HCT116 (cell line): ENCODE measurements around the gene PRCC. TPM values are rescaled to one million over a fixed set of nuclear protein-coding genes. Genes with fewer than 3 reads are reported as not detected.

Experiments used
- ATAC-seq: fragments of 200-7000 bp; cut with Tn5 transposase; 2 replicates; pipeline ENCODE4 v1.9.1; 2020; ENCODE audit warnings: mild to moderate bottlenecking, moderate library complexity
- BruUV-seq: library from RNA; stranded (reverse); fragments of 400-500 nt; replicated peaks from 2 replicates; lab custom pipeline; 2021; lab: Mats Ljungman, UMichigan
- CTCF ChIA-PET: fragments of 300-600 bp; sonication (Branson Sonifier 250); formaldehyde crosslinking; loops from one replicate; lab custom pipeline; 2021; ENCODE audit warnings: antibody characterized with exemption; lab: Charles Lee
- POLR2A ChIA-PET: fragments of 300-600, 350-600 bp; sonication (Branson Sonifier 250); formaldehyde crosslinking; loops from one replicate; lab custom pipeline; 2021; ENCODE audit warnings: antibody characterized with exemption; lab: Charles Lee
- RAD21 ChIA-PET, 2 experiments: fragments of 300-600 bp; sonication (Branson Sonifier 250); formaldehyde crosslinking; loops; one replicate each; lab custom pipeline; 2023; ENCODE audit warnings: low total read pairs in 2 of 2; ENCODE audit not compliant: uncharacterized antibody in 2 of 2, unreplicated experiment in 2 of 2, low non-redundant PET in 1 of 2; lab: Charles Lee
- DNase-seq: peaks from one replicate; pipeline ENCODE4 v3.0.0-alpha.2; 2010; ENCODE audit warnings: low read depth, low spot score
- H2AFZ ChIP-seq: fragments of 200-600 bp; shearing (Covaris generic), sonication (generic); 2 replicates; pipeline ENCODE4 v1.6.1; 2017; ENCODE audit warnings: low read depth, mixed run types, mixed read lengths, antibody characterized with exemption, low read length; ENCODE audit not compliant: poor library complexity, severe bottlenecking
- H3K27ac ChIP-seq: 2 replicates; pipeline ENCODE4 v1.5.1; 2012; ENCODE audit warnings: low read depth, low read length
- H3K27me3 ChIP-seq: fragments of 200-600 bp; sonication (generic); 2 replicates; pipeline ENCODE4 v1.6.1; 2016; ENCODE audit warnings: mixed run types, low read length, mixed read lengths; ENCODE audit not compliant: insufficient read depth
- H3K36me3 ChIP-seq, 2 experiments: fragments of 200-500 bp in 1 of 2; fragments of 200-600 bp in 1 of 2; sonication (Bioruptor generic) in 1 of 2; sonication (generic) in 1 of 2; 2 replicates each; pipeline versions ENCODE4 v1.5.1 to v1.6.1; 2014 to 2016; ENCODE audit warnings: low read length in 2 of 2, inconsistent platforms in 1 of 2, mixed read lengths in 1 of 2, mixed run types in 1 of 2; ENCODE audit not compliant: insufficient read depth in 2 of 2, control insufficient read depth in 1 of 2
- H3K4me1 ChIP-seq, 2 experiments: fragments of 200-600 bp in 1 of 2; sonication (generic) in 1 of 2; 2 replicates each; pipeline versions ENCODE4 v1.5.1 to v1.6.1; 2012 to 2017; ENCODE audit warnings: low read length in 2 of 2, inconsistent platforms in 1 of 2, mild to moderate bottlenecking in 1 of 2, mixed read lengths in 1 of 2, mixed run types in 1 of 2, moderate library complexity in 1 of 2; ENCODE audit not compliant: insufficient read depth in 2 of 2, control insufficient read depth in 1 of 2
- H3K4me2 ChIP-seq: fragments of 200-600 bp; sonication (generic); 2 replicates; pipeline ENCODE4 v1.6.1; 2017; ENCODE audit warnings: mixed run types, low read length, mixed read lengths
- H3K4me3 ChIP-seq, 2 experiments: fragments of 200-600 bp in 1 of 2; sonication (generic) in 1 of 2; replicated peaks in 1 of 2; 2 replicates each; pipeline ENCODE4 v1.5.1; 2011 to 2016; ENCODE audit warnings: low read length in 2 of 2, control low read depth in 1 of 2, low read depth in 1 of 2, mild to moderate bottlenecking in 1 of 2, mixed read lengths in 1 of 2, mixed run types in 1 of 2
- H3K79me2 ChIP-seq: fragments of 200-600 bp; sonication (generic); 2 replicates; pipeline ENCODE4 v1.6.1; 2017; ENCODE audit warnings: mild to moderate bottlenecking, mixed run types, low read length, moderate library complexity, mixed read lengths; ENCODE audit not compliant: insufficient read depth
- H3K9ac ChIP-seq: fragments of 200-600 bp; sonication (generic); 2 replicates; pipeline ENCODE4 v1.6.1; 2016; ENCODE audit warnings: low read length, mixed read lengths
- H3K9me2 ChIP-seq: fragments of 200-600 bp; sonication (generic), shearing (Covaris generic); 2 replicates; pipeline ENCODE4 v1.6.1; 2017; ENCODE audit warnings: mixed run types, mild to moderate bottlenecking, moderate library complexity; ENCODE audit not compliant: insufficient read depth
- H3K9me3 ChIP-seq, 2 experiments: fragments of 200-500 bp in 1 of 2; fragments of 200-600 bp in 1 of 2; sonication (Bioruptor generic) in 1 of 2; sonication (generic) in 1 of 2; 2 replicates each; pipeline ENCODE4 v1.6.1; 2014 to 2017; ENCODE audit warnings: low read length in 2 of 2, mixed read lengths in 2 of 2, inconsistent platforms in 1 of 2, low read depth in 1 of 2, mild to moderate bottlenecking in 1 of 2, mixed run types in 1 of 2, moderate library complexity in 1 of 2; ENCODE audit not compliant: control insufficient read depth in 1 of 2, insufficient read depth in 1 of 2
- H4K20me1 ChIP-seq: fragments of 200-600 bp; sonication (generic), shearing (Covaris generic); 2 replicates; pipeline ENCODE4 v1.6.1; 2017; ENCODE audit warnings: mixed run types, mild to moderate bottlenecking, moderate library complexity; ENCODE audit not compliant: insufficient read depth
- EGR1 ChIP-seq: IDR thresholded peaks from 2 replicates; pipeline ENCODE4 v1.6.1; 2012; ENCODE audit warnings: low read depth
- YY1 ChIP-seq: IDR thresholded peaks from 2 replicates; pipeline ENCODE4 v1.6.1; 2011; ENCODE audit warnings: low read length, low read depth, moderate library complexity, mild to moderate bottlenecking; ENCODE audit not compliant: insufficient replicate concordance; ENCODE audit errors: extremely low read depth
- intact Hi-C: fragments of 100-400 bp; cut with micrococcal nuclease; formaldehyde crosslinking; loops from 2 replicates; pipeline ENCODE4 v1.10.0; 2022
- total RNA-seq: library from RNA; stranded (reverse); gene quantifications from one replicate; pipeline ENCODE4 v1.2.1, GENCODE V29; 2021; ENCODE audit not compliant: unreplicated experiment
- TF ChIP-seq, protein P1 (sequence below): IDR thresholded peaks from 2 replicates; pipeline ENCODE4 v1.6.1; 2012; ENCODE audit warnings: low read depth

The PRCC gene
- total RNA-seq, 1 experiment from 2014 or later: 78.1 TPM

GRCh38 chr1:156828400-156829124 is 61.2 kb downstream of the PRCC start (continued):
- no peak for TF ChIP-seq YY1
- TF ChIP-seq, protein P1, sequence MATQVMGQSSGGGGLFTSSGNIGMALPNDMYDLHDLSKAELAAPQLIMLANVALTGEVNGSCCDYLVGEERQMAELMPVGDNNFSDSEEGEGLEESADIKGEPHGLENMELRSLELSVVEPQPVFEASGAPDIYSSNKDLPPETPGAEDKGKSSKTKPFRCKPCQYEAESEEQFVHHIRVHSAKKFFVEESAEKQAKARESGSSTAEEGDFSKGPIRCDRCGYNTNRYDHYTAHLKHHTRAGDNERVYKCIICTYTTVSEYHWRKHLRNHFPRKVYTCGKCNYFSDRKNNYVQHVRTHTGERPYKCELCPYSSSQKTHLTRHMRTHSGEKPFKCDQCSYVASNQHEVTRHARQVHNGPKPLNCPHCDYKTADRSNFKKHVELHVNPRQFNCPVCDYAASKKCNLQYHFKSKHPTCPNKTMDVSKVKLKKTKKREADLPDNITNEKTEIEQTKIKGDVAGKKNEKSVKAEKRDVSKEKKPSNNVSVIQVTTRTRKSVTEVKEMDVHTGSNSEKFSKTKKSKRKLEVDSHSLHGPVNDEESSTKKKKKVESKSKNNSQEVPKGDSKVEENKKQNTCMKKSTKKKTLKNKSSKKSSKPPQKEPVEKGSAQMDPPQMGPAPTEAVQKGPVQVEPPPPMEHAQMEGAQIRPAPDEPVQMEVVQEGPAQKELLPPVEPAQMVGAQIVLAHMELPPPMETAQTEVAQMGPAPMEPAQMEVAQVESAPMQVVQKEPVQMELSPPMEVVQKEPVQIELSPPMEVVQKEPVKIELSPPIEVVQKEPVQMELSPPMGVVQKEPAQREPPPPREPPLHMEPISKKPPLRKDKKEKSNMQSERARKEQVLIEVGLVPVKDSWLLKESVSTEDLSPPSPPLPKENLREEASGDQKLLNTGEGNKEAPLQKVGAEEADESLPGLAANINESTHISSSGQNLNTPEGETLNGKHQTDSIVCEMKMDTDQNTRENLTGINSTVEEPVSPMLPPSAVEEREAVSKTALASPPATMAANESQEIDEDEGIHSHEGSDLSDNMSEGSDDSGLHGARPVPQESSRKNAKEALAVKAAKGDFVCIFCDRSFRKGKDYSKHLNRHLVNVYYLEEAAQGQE: no peak

DNA sequence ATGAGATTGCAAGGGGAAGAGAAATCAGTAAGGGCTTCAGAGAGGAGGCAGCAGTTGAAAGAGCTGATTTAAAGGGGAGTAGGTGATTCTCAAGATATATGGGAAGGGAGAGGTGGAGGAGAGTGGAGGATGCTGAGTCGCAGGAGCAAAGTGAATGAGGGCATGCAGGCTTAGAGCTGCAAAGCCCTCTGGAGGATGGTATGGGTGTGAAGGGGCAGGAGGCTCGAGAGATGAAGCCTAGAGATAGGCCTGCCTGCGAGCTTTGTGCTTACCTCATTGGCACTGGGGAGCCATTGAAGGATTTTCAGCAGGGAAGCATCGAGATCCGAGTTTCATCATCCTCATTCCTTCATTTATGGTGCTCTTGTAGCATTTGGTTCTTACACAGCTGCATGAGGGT is 65.1 kb downstream of the PRCC start:
- ChIA-PET POLR2A (interaction anchor here (0.9 kb wide), 1 partner anchor 10 kb away, joined by 3 read pairs; no protein-coding TSS in a partner anchor), RAD21 (no interaction called here), CTCF (no interaction called here)
- no peaks in the 10 kb centered on the region for H3K9me3 ChIP-seq
- peaks cover 14% of the 10 kb centered on the region; the same call in 1 of the 2 replicates for H3K27me3 ChIP-seq
- H3K79me2 ChIP-seq: no peaks in the 10 kb centered on the region
- H4K20me1 ChIP-seq: no peaks in the 10 kb centered on the region
- BruUV-seq: no TSS peak
- DNase-seq (no peak), ATAC-seq (peak; percentile 52; the same call in 1 of the 2 replicates)
- no peak overlapping the region for H3K27ac ChIP-seq
- TF ChIP-seq, protein P1: no peak
- TF ChIP-seq EGR1: no peak
- H3K9ac ChIP-seq: no peak overlapping the region
- no peak overlapping the region for H3K4me3 ChIP-seq
- H3K4me2 ChIP-seq: no peak overlapping the region
- no peak overlapping the region for H2AFZ ChIP-seq
- no peaks in the 10 kb centered on the region for H3K9me2 ChIP-seq
- H3K36me3 ChIP-seq: no peaks in the 10 kb centered on the region
- intact Hi-C loops: no loop called here
- no peaks in the 10 kb centered on the region for H3K4me1 ChIP-seq
